ENCODE results near the gene KCNQ5. TPM values are rescaled to one million over a fixed set of nuclear protein-coding genes. Genes with fewer than 3 reads are reported as not detected.

Gene KCNQ5
- total and polyA plus RNA-seq, 11 donors = 0.06 to 0.18 TPM; not detected in 9

GRCh38 chr6:72733045-72733444 lies 111.2 kb downstream of the KCNQ5 start:
- 86 to 88% (median 86%) methylated on average over 2 of the region's 2 CpGs for WGBS, 4 donors
- intact Hi-C loops (cut with DNase I) = no loop called here
- H3K4me1 ChIP-seq = no peaks in the 10 kb centered on the region
- H3K27me3 ChIP-seq = no peaks in the 10 kb centered on the region
- H3K27ac ChIP-seq = no peak overlapping the region
- DNase-seq = no peak
- no peak overlapping the region for H3K4me3 ChIP-seq
- no peak for ATAC-seq
- H3K36me3 ChIP-seq = no peaks in the 10 kb centered on the region
- peaks cover 0 to 16% (median 0%) of the 10 kb centered on the region in 12 donors for H3K9me3 ChIP-seq
- TF ChIP-seq POLR2A (IDR thresholded peaks at IDR 0.05) (no peak), CTCF (IDR thresholded peaks at IDR 0.05) (no peak)

DNA sequence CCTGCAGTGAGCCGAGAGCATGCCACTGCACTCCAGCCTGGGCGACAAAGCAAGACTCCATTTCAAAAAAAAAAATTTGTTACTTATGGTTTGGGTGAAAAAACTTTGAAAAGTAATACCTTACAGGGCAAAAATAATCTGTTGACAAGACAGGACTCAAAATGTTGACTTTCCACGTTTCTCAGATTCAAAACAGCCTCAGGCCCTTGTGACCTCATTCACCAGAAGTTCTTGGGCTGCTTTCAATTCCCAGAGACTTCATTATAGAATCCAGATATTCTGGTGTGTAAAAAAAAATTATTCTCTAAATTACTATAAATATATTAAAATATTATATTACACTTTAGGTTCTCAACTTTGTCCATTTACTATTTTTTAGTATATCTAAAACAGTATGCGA lies 116.2 kb downstream of the KCNQ5 start:
- intact Hi-C loops (cut with DNase I) = no loop called here
- Histone ChIP-seq H3K27me3 (no peaks in the 10 kb centered on the region), H3K4me1 (no peaks in the 10 kb centered on the region), H3K4me3 (no peak overlapping the region), H3K36me3 (no peaks in the 10 kb centered on the region), H3K27ac (no peak overlapping the region), H3K9me3 (peaks cover 0 to 5% (median 0%) of the 10 kb centered on the region in 12 donors)
- no peak for ATAC-seq
- TF ChIP-seq CTCF (IDR thresholded peaks at IDR 0.05) (no peak), POLR2A (IDR thresholded peaks at IDR 0.05) (no peak)
- no peak for DNase-seq
- WGBS, 4 donors = 84 to 89% (median 85%) methylated on average over 4 of the region's 4 CpGs

DNA sequence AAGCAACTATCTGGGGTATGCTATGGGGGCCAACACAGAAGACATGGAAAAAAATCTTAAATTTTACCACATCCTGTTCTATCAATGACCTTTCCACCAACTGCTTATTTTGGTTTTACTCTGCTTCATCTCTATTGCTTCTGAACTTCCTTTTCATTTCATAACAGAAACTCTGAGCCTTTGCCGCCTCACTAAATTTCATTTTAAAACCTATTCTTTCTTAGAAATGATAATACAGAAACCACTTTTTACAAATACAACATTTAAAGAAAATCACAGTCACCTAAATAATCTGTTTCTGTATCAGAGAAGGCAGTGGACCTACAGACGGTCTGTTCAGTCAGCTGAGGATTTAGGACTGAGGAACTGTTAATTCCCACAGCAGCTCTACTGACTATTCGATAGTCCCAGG lies 117.5 kb downstream of the KCNQ5 start:
- Histone ChIP-seq H3K27ac (no peak overlapping the region), H3K4me1 (no peaks in the 10 kb centered on the region), H3K9me3 (peaks cover 0 to 4% (median 0%) of the 10 kb centered on the region in 12 donors), H3K4me3 (no peak overlapping the region), H3K36me3 (no peaks in the 10 kb centered on the region), H3K27me3 (no peaks in the 10 kb centered on the region)
- DNase-seq = no peak
- ATAC-seq = no peak
- intact Hi-C loops (cut with DNase I) = no loop called here
- no peak for TF ChIP-seq POLR2A (IDR thresholded peaks at IDR 0.05)
- no peak for TF ChIP-seq CTCF (IDR thresholded peaks at IDR 0.05)
- WGBS, 4 donors = 63 to 75% (median 69%) methylated on average over 3 of the region's 3 CpGs

GRCh38 chr6:72740135-72740534 lies 118.3 kb downstream of the KCNQ5 start:
- no peaks in the 10 kb centered on the region for H3K27me3 ChIP-seq
- ATAC-seq (no peak), DNase-seq (no peak)
- H3K27ac ChIP-seq = no peak overlapping the region
- H3K4me3 ChIP-seq = no peak overlapping the region
- H3K9me3 ChIP-seq = no peaks in the 10 kb centered on the region
- WGBS, 4 donors = 64 to 87% (median 76%) methylated on average over 2 of the region's 2 CpGs
- TF ChIP-seq POLR2A (IDR thresholded peaks at IDR 0.05) = no peak
- no peak for TF ChIP-seq CTCF (IDR thresholded peaks at IDR 0.05)
- no peaks in the 10 kb centered on the region for H3K36me3 ChIP-seq
- no peaks in the 10 kb centered on the region for H3K4me1 ChIP-seq
- intact Hi-C loops (cut with DNase I) = no loop called here
